Erythroblast (primary cell): ENCODE measurements around the gene STRIP2.
"Not testable (repeated sequence)": the region's sequence is repeated elsewhere in the genome, so short reads cannot be mapped to it uniquely, and the experiment has no call there.

Experiments
- GATA1 ChIP-seq: IDR thresholded peaks from 2 replicates; pipeline ENCODE4 v1.6.1; 2011; ENCODE audit warnings: low read depth, mild to moderate bottlenecking, control low read depth, low read length, moderate library complexity
- POLR2A ChIP-seq: IDR thresholded peaks from 2 replicates; pipeline ENCODE4 v1.6.1; 2011; ENCODE audit warnings: mild to moderate bottlenecking, low read length

DNA sequence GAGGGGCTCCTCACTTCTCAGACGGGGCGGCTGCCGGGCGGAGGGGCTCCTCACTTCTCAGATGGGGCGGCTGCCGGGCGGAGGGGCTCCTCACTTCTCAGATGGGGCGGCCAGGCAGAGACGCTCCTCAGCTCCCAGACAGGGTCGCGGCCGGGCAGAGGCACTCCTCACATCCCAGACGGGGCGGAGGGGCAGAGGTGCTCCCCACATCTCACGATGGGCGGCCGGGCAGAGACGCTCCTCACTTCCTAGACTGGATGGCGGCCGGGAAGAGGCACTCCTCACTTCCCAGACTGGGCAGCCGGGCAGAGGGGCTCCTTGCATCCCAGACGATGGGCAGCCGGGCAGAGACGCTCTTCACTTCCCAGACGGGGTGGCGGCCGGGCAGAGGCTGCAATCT is 42.2 kb downstream of the STRIP2 start:
- TF ChIP-seq POLR2A, GATA1: not testable (repeated sequence)
